PC-9 (cell line): ENCODE data around the gene RNF41.

Source experiments
- CTCF ChIP-seq: fragments of 200-600 bp; sonication (generic); conservative IDR thresholded peaks from 2 replicates; pipeline ENCODE4 v1.6.1; 2017; ENCODE audit warnings: mixed run types, antibody characterized with exemption, mild to moderate bottlenecking, moderate library complexity
- EZH2 ChIP-seq: fragments of 200-600 bp; sonication (generic); IDR thresholded peaks from 2 replicates; pipeline ENCODE4 v1.8.0; 2017; ENCODE audit warnings: antibody characterized with exemption, low read depth

GRCh38 chr12:56162468-56163290, 59.0 kb downstream of the RNF41 start:
- TF ChIP-seq CTCF (no peak), EZH2 (no peak)
